Measurements from ENCODE around the gene LPCAT3.
"Not testable (repeated sequence)": the region's sequence is repeated elsewhere in the genome, so short reads cannot be mapped to it uniquely, and the experiment has no call there.

Gene LPCAT3

DNA sequence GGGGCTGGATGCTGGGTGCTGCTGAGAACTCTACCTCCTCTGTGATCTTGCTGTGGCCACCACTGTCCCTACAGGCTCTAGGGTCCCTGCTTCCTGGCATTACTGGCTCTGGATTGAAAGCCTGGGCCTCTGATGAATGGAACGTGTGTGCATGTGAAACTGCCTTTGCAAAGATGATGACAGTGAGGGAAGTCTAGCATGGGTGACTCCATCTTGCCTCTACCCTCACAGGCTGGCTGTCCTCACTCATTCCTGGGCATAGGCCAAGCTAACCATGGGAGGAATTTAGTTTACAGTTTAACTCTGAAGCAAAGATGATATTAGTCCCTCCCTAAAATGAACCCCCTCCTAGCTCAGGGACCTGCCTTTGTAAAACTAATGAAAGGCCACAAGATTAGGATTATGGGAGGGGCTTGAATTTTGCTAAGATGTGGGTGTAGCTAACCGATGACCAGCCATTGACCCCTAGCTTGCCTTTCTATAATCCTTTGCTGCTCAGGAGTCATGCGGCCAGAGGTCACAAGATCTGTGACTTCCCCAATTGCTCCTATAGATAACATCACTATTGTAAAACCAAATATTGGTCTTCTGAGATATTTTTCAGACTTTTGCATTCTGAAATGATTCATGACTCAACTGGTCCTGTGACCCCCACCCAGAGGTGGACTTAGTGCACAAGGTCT lies 40.0 kb upstream of the LPCAT3 start:
- Histone ChIP-seq H3K9me3 (ENCODE audit: control insufficient read depth, low read length) (no peaks in the 10 kb centered on the region), H3K4me3 (ENCODE audit: low read length) (no peak overlapping the region), H3K36me3 (ENCODE audit: control insufficient read depth, insufficient read depth, low read length, severe bottlenecking) (peaks cover 6% of the 10 kb centered on the region), H3K4me1 (ENCODE audit: control insufficient read depth, insufficient read depth, low read length) (peaks cover 25% of the 10 kb centered on the region), H3K9ac (ENCODE audit: low read length) (no peak overlapping the region), H3K27me3 (replicated peaks; ENCODE audit: control insufficient read depth, insufficient read depth, low read length) (no peaks in the 10 kb centered on the region)
- DNase-seq (ENCODE audit: low read depth): no peak

DNA sequence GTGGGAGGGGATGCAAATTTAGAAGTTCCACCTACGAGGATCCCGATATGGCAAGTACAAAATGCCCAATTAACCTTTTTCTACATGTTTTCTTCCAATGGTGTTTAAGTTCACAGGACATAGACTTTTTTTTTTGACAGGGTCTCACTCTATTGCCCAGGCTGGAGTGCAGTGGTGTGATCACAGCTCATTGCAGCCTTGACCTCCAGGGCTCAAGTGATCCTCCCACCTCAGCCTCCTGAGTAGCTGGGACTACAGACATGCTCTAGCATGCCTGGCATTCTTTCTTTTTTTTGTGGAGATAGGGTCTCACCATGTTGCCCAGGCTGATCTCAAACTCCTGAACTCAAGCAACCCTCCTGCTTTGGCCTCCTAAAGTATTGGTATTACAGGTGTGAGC lies 37.5 kb upstream of the LPCAT3 start:
- peaks cover 11% of the 10 kb centered on the region for H3K4me1 ChIP-seq (ENCODE audit: control insufficient read depth, insufficient read depth, low read length)
- not testable (repeated sequence) for H3K27me3 ChIP-seq (replicated peaks; ENCODE audit: control insufficient read depth, insufficient read depth, low read length); H3K9me3 ChIP-seq (ENCODE audit: control insufficient read depth, low read length); H3K36me3 ChIP-seq (ENCODE audit: control insufficient read depth, insufficient read depth, low read length, severe bottlenecking); H3K9ac ChIP-seq (ENCODE audit: low read length); DNase-seq (ENCODE audit: low read depth); H3K4me3 ChIP-seq (ENCODE audit: low read length)

DNA sequence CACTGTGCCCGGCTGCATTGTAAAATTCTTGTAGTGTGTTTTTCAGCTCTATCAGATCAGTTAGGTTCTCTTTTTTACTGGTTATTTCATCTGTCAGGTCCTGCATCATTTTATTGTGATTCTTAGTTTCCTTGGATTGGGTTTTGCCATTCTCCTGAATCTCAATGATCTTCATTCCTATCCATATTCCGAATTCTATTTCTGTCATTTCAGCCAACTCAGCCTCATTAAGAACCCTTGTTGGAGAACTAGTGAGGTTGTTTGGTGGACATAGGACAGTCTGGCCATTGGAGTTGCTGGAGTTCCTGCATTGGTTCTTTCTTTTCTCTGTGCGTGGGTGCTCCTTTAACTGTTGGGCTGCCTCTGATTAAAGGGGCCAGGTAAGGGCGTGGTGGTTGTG lies 36.6 kb upstream of the LPCAT3 start:
- Histone ChIP-seq H3K4me1 (ENCODE audit: control insufficient read depth, insufficient read depth, low read length) (peaks cover 7% of the 10 kb centered on the region), H3K4me3 (ENCODE audit: low read length) (no peak overlapping the region), H3K9me3 (ENCODE audit: control insufficient read depth, low read length) (no peaks in the 10 kb centered on the region), H3K36me3 (ENCODE audit: control insufficient read depth, insufficient read depth, low read length, severe bottlenecking) (no peaks in the 10 kb centered on the region), H3K27me3 (replicated peaks; ENCODE audit: control insufficient read depth, insufficient read depth, low read length) (no peaks in the 10 kb centered on the region), H3K9ac (ENCODE audit: low read length) (no peak overlapping the region)
- DNase-seq (ENCODE audit: low read depth): no peak

DNA sequence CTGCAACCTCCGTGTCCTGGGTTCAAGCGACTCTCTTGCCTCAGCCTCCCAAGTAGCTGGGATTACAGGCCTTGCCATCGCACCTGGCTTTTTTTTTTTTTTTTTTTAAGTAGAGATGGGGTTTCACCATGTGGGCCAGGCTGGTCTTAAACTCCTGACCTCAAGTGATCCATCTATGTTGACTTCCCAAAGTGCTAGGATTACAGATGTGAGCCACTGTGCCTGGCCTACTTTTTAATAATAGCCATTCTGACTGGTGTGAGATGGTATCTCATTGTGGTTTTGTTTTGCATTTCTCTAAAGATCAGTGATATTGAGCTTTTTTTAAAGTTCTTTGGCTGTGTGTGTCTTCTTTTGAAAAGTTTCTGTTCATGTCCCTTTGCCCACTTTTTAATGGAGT lies 31.7 kb upstream of the LPCAT3 start:
- H3K4me3 ChIP-seq (ENCODE audit: low read length); H3K9ac ChIP-seq (ENCODE audit: low read length); DNase-seq (ENCODE audit: low read depth); H3K4me1 ChIP-seq (ENCODE audit: control insufficient read depth, insufficient read depth, low read length); H3K36me3 ChIP-seq (ENCODE audit: control insufficient read depth, insufficient read depth, low read length, severe bottlenecking); H3K9me3 ChIP-seq (ENCODE audit: control insufficient read depth, low read length); H3K27me3 ChIP-seq (replicated peaks; ENCODE audit: control insufficient read depth, insufficient read depth, low read length): not testable (repeated sequence)

DNA sequence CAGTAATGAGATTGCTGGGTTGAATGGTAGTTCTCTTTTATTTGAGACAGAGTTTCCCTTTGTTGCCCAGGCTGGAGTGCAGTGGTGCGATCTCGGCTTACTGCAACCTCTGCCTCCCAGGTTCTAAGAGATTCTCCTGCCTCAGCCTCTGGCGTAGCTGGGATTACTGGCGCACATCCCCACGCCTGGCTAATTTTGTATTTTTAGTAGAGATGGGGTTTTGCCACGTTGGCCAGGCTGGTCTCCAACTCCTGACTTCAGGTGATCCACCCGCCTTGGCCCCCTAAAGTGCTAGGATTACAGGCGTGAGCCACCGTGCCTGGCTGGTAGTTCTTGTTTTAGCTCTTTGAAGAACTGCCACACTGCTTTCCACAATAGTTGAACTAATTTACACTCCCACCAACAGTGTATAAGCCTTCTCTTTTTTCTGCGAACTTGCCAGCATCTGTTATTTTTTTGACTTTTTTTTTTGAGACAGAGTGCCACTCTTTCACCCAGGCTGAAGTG lies 31.2 kb upstream of the LPCAT3 start:
- H3K9me3 ChIP-seq (ENCODE audit: control insufficient read depth, low read length); H3K4me3 ChIP-seq (ENCODE audit: low read length); DNase-seq (ENCODE audit: low read depth); H3K27me3 ChIP-seq (replicated peaks; ENCODE audit: control insufficient read depth, insufficient read depth, low read length); H3K36me3 ChIP-seq (ENCODE audit: control insufficient read depth, insufficient read depth, low read length, severe bottlenecking); H3K4me1 ChIP-seq (ENCODE audit: control insufficient read depth, insufficient read depth, low read length); H3K9ac ChIP-seq (ENCODE audit: low read length): not testable (repeated sequence)

DNA sequence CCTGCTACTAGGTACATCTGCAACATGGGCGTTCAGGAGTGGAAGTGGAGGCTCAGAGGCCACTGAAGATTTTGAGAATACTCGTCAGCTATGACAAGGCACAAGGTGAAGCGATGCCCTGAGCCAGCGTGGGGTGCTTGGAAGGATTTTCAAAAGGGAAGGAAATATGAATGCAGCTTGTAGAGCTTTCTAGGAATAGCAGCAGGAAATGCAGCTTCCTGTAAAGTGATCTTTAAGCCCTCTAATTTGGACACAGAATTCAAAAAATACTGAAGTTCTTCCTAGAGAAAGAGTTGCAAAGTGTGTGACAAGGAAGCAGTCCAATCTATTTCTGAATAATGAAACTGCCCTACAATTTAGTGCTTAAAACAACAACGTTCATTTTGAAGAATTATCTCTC lies 29.0 kb upstream of the LPCAT3 start:
- Histone ChIP-seq H3K27me3 (replicated peaks; ENCODE audit: control insufficient read depth, insufficient read depth, low read length) (no peaks in the 10 kb centered on the region), H3K4me1 (ENCODE audit: control insufficient read depth, insufficient read depth, low read length) (no peaks in the 10 kb centered on the region), H3K36me3 (ENCODE audit: control insufficient read depth, insufficient read depth, low read length, severe bottlenecking) (no peaks in the 10 kb centered on the region), H3K4me3 (ENCODE audit: low read length) (no peak overlapping the region), H3K9me3 (ENCODE audit: control insufficient read depth, low read length) (no peaks in the 10 kb centered on the region), H3K9ac (ENCODE audit: low read length) (no peak overlapping the region)
- no peak for DNase-seq (ENCODE audit: low read depth)

DNA sequence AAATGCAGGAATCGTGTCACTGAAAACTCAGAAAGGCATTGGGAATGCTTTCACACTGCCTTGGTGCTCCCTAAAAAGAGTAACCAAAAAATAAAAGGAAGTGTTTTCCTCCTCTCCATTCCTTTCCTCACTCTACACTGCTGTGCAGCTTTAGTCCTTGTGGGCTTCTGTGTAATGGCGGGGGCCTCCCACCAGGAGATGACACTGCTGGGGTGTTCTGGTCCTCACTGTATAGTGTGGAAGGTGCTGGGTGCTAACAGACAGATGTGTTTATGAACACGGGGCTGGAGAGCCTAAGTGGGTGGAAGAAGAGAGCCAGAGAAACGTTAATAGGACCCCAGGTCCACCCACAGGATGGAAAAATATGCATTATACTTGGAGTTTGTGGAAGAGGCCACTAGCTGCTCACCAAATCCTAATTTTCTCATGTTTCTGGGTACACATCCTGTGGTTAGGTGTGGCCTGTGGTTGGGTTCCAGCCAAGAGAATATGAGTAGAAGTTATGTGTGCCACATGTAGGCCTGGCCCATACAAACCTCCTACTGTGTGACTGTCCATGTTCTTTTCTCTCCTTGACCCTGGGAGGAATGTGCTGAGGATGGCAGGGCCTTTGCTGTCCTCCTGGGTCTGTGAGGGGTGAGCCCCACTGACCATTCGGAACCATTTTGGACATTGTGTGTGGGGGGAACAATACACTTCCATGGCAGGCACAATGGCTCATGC lies 28.3 kb upstream of the LPCAT3 start:
- Histone ChIP-seq H3K9me3 (ENCODE audit: control insufficient read depth, low read length) (no peaks in the 10 kb centered on the region), H3K9ac (ENCODE audit: low read length) (no peak overlapping the region), H3K4me3 (ENCODE audit: low read length) (no peak overlapping the region), H3K27me3 (replicated peaks; ENCODE audit: control insufficient read depth, insufficient read depth, low read length) (no peaks in the 10 kb centered on the region), H3K4me1 (ENCODE audit: control insufficient read depth, insufficient read depth, low read length) (no peaks in the 10 kb centered on the region), H3K36me3 (ENCODE audit: control insufficient read depth, insufficient read depth, low read length, severe bottlenecking) (no peaks in the 10 kb centered on the region)
- DNase-seq (ENCODE audit: low read depth): no peak

DNA sequence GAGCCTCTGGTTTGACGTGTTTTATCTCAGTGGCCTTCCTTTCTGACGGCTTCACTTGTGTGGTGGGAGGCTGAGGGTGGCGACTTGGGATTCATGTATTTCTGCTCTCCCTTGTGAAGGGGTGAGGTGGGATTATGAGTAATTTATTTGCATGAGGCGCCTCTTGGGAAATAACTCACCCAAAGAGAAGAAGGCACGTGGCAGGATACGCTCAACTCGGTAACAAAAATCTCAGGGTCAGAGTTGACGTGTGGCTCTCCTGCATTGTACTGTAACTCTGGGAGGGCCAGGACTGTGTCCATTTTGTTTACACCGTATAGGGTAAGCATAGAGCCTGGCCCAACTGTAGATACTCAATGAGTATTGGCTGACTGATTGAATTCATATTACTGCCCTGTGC lies 27.6 kb upstream of the LPCAT3 start:
- Histone ChIP-seq H3K27me3 (replicated peaks; ENCODE audit: control insufficient read depth, insufficient read depth, low read length) (no peaks in the 10 kb centered on the region), H3K4me3 (ENCODE audit: low read length) (no peak overlapping the region), H3K9me3 (ENCODE audit: control insufficient read depth, low read length) (no peaks in the 10 kb centered on the region), H3K36me3 (ENCODE audit: control insufficient read depth, insufficient read depth, low read length, severe bottlenecking) (no peaks in the 10 kb centered on the region), H3K9ac (ENCODE audit: low read length) (no peak overlapping the region), H3K4me1 (ENCODE audit: control insufficient read depth, insufficient read depth, low read length) (no peaks in the 10 kb centered on the region)
- no peak for DNase-seq (ENCODE audit: low read depth)

DNA sequence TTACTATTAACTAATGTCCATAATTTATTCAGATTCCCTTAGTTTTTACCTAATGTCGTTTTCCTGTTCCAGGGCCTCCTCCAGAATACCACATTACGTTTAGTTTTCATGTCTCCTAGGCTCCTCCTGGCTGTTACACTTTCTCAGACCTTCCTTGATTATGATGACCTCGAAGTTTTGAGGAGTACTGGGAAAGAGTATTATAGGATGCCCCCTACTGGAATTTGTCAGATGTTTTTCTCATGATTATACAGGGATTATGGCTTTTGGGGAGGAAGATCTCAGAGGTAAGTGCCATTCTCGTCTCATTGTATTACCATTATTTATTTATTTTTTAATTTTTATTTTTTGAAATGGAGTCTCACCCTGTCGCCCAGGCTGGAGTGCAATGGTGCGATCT lies 24.6 kb upstream of the LPCAT3 start:
- Histone ChIP-seq H3K27me3 (replicated peaks; ENCODE audit: control insufficient read depth, insufficient read depth, low read length) (no peaks in the 10 kb centered on the region), H3K36me3 (ENCODE audit: control insufficient read depth, insufficient read depth, low read length, severe bottlenecking) (no peaks in the 10 kb centered on the region), H3K4me3 (ENCODE audit: low read length) (no peak overlapping the region), H3K4me1 (ENCODE audit: control insufficient read depth, insufficient read depth, low read length) (no peaks in the 10 kb centered on the region), H3K9ac (ENCODE audit: low read length) (no peak overlapping the region), H3K9me3 (ENCODE audit: control insufficient read depth, low read length) (no peaks in the 10 kb centered on the region)
- peak; percentile 45 for DNase-seq (ENCODE audit: low read depth)

DNA sequence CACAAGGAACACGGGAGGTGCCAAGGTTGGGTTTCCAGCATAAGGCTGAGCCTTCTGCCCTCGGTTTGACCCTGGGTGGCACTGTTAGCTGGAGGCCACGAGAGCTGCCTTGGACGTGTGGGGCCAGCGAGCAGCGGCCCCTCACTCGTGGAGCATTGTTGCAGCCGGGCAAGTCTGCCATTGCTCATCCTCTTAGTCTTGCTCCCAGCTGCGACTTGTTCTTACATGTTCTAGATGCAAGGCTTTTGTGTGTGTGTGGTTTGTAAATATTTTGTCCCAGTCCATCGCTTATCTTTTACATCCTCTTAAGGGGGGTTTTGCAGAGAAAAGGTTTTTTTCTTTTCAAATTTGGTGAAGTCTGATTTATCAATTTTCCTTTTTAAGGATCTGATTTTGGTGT lies 21.1 kb upstream of the LPCAT3 start:
- Histone ChIP-seq H3K9ac (ENCODE audit: low read length) (no peak overlapping the region), H3K36me3 (ENCODE audit: control insufficient read depth, insufficient read depth, low read length, severe bottlenecking) (no peaks in the 10 kb centered on the region), H3K9me3 (ENCODE audit: control insufficient read depth, low read length) (no peaks in the 10 kb centered on the region), H3K4me3 (ENCODE audit: low read length) (no peak overlapping the region), H3K4me1 (ENCODE audit: control insufficient read depth, insufficient read depth, low read length) (no peaks in the 10 kb centered on the region), H3K27me3 (replicated peaks; ENCODE audit: control insufficient read depth, insufficient read depth, low read length) (no peaks in the 10 kb centered on the region)
- no peak for DNase-seq (ENCODE audit: low read depth)

DNA sequence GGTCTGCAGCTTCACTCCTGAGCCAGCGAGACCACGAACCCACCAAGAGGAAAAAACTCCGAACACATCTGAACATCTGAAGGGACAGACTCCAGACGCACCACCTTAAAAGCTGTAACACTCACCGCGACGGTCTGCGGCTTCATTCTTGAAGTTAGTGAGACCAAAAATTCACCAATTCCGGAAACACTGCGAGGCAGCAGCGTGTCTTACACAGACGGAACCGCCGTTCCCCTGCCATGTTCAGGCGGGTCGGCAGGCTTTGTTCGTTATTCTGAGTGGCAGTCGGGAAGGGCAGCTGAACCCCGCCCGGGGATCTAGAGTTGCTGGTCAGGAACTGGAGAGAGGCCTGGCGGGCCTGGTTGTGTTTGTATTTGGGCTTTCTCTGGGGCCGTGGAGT lies 20.3 kb upstream of the LPCAT3 start:
- Histone ChIP-seq H3K36me3 (ENCODE audit: control insufficient read depth, insufficient read depth, low read length, severe bottlenecking) (no peaks in the 10 kb centered on the region), H3K4me3 (ENCODE audit: low read length) (no peak overlapping the region), H3K27me3 (replicated peaks; ENCODE audit: control insufficient read depth, insufficient read depth, low read length) (no peaks in the 10 kb centered on the region), H3K9ac (ENCODE audit: low read length) (no peak overlapping the region), H3K9me3 (ENCODE audit: control insufficient read depth, low read length) (no peaks in the 10 kb centered on the region), H3K4me1 (ENCODE audit: control insufficient read depth, insufficient read depth, low read length) (no peaks in the 10 kb centered on the region)
- DNase-seq (ENCODE audit: low read depth): no peak

All from adipocyte (in vitro differentiated cells).